Measurements from ENCODE around the gene TAF4. TPM values are rescaled to one million over a fixed set of nuclear protein-coding genes. Genes with fewer than 3 reads are reported as not detected.

TAF4 gene
- total RNA-seq, 4 donors from 2014 or later = 8.0 to 24.9 (median 13.9) TPM

DNA sequence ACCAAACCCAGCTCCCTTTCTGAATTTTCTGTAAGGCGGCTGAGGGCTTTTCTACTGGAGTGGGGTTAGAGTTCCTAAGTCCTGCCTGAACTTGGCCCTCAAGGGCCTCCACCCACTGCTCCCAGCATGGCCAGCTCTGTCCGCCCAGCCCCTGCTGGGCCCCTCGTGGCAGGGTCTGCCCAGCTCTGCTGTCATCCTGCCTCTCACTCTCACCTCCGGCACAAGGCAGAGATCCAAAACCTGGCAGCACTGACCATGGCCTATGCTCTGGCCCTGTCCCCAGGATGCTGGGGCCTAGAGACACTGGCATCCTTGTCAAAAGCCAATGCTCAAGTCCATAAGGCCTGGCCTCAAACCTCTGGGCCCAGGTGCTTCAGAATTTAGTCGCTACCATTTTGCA is 61.1 kb downstream of the TAF4 start:
- H3K4me1 ChIP-seq = no peaks in the 10 kb centered on the region
- H3K27ac ChIP-seq = no peak overlapping the region
- TF ChIP-seq CTCF (IDR thresholded peaks at IDR 0.05 in 4 of 5, conservative IDR thresholded peaks at IDR 0.05 in 1 of 5) = no peak
- no peak for TF ChIP-seq POLR2A (IDR thresholded peaks at IDR 0.05)
- no peak for ATAC-seq
- H3K9me3 ChIP-seq = no peaks in the 10 kb centered on the region
- H3K27me3 ChIP-seq = no peaks in the 10 kb centered on the region
- intact Hi-C loops (cut with DNase I; ENCODE audit: low total_unique reads) = no loop called here
- in situ Hi-C loops (cut with MboI; ENCODE audit: low sequenced_read_pairs in 4 of 4) = loop anchor here in 2 of 4 donors (25.0 kb wide), 2 partner anchors 133 to 383 kb away; partner anchors contain the start of genes PSMA7 (in 2 of the 2), SS18L1 (in 2 of the 2) and RPS21 (in 1 of the 2)
- no peak overlapping the region for H3K4me3 ChIP-seq
- peaks cover 0 to 97% of the 10 kb centered on the region in 2 donors for H3K36me3 ChIP-seq
- DNase-seq = no peak

DNA sequence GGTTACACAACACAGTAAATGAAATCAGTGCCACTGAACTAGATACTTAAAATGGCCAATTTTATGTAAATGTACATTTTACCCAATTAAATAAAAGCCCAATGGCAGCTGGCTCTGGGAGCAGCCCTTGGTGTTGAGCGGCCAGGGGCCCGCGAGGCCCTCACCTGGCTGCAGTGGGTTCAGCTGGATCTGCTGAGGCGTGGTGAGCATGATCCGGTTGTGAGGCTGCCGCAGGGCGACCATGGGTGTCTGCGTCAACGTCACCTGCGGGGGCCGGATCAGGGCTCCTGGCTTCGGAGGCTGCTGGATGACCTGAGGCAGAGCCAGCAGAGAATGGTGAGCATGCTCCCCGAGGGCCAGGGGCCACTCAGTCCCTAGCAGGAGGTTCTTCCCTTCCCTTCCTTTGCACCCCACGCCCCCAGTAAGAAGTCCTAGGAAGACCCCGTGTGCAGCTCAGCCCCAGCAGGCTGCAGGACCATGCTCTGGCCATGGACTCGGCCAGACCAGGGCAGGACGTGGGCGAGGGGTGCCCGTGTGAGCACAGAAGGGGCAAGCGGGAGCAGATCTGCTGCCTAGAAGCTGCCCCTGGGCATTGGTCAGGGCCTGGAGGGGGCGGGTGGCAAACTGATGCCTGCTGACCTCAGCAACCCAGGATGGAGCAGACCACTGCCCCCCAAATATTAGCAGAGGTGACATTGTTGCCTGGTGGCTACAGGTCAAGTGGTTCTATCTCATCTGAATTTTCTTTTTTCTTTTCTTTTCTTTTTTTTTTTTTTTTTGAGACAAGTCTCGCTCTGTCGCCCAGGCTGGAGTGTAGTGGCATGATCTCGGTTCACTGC is 61.9 kb downstream of the TAF4 start:
- in situ Hi-C loops (cut with MboI; ENCODE audit: low sequenced_read_pairs in 4 of 4) = loop anchor here in 2 of 4 donors (25.0 kb wide), 2 partner anchors 134 to 384 kb away; partner anchors contain the start of genes PSMA7 (in 2 of the 2), SS18L1 (in 2 of the 2) and RPS21 (in 1 of the 2)
- Histone ChIP-seq H3K27ac (no peak overlapping the region), H3K9me3 (no peaks in the 10 kb centered on the region), H3K4me1 (no peaks in the 10 kb centered on the region), H3K36me3 (peaks cover 0 to 97% of the 10 kb centered on the region in 2 donors), H3K4me3 (no peak overlapping the region), H3K27me3 (no peaks in the 10 kb centered on the region)
- ATAC-seq = no peak
- DNase-seq = no peak
- no peak for TF ChIP-seq CTCF (IDR thresholded peaks at IDR 0.05 in 4 of 5, conservative IDR thresholded peaks at IDR 0.05 in 1 of 5)
- no peak for TF ChIP-seq POLR2A (IDR thresholded peaks at IDR 0.05)
- intact Hi-C loops (cut with DNase I; ENCODE audit: low total_unique reads) = no loop called here

- Histone ChIP-seq H3K4me1 (no peaks in the 10 kb centered on the region), H3K27me3 (no peaks in the 10 kb centered on the region), H3K4me3 (no peak overlapping the region), H3K27ac (no peak overlapping the region), H3K36me3 (peaks cover 0 to 97% of the 10 kb centered on the region in 2 donors), H3K9me3 (no peaks in the 10 kb centered on the region)
- no peak for DNase-seq
- intact Hi-C loops (cut with DNase I; ENCODE audit: low total_unique reads) = no loop called here
- in situ Hi-C loops (cut with MboI; ENCODE audit: low sequenced_read_pairs in 4 of 4) = loop anchor here in 2 of 4 donors (25.0 kb wide), 2 partner anchors 134 to 384 kb away; partner anchors contain the start of genes PSMA7 (in 2 of the 2), SS18L1 (in 2 of the 2) and RPS21 (in 1 of the 2)
- TF ChIP-seq POLR2A (IDR thresholded peaks at IDR 0.05) (no peak), CTCF (IDR thresholded peaks at IDR 0.05 in 4 of 5, conservative IDR thresholded peaks at IDR 0.05 in 1 of 5) (no peak)
- ATAC-seq = no peak
These were observed 62.7 kb downstream of the TAF4 start for GRCh38 chr20:62002882-62003480.

- intact Hi-C loops (cut with DNase I; ENCODE audit: low total_unique reads) (no loop called here), in situ Hi-C loops (cut with MboI; ENCODE audit: low sequenced_read_pairs in 4 of 4) (loop anchor here in 2 of 4 donors (25.0 kb wide), 2 partner anchors 136 to 386 kb away; partner anchors contain the start of genes PSMA7 (in 2 of the 2), SS18L1 (in 2 of the 2) and RPS21 (in 1 of the 2))
- TF ChIP-seq POLR2A (IDR thresholded peaks at IDR 0.05) (no peak), CTCF (IDR thresholded peaks at IDR 0.05 in 4 of 5, conservative IDR thresholded peaks at IDR 0.05 in 1 of 5) (no peak)
- H3K27me3 ChIP-seq = no peaks in the 10 kb centered on the region
- DNase-seq (no peak), ATAC-seq (no peak)
- H3K36me3 ChIP-seq = peaks cover 0 to 97% of the 10 kb centered on the region in 2 donors
- no peak overlapping the region for H3K4me3 ChIP-seq
- H3K4me1 ChIP-seq = no peaks in the 10 kb centered on the region
- H3K9me3 ChIP-seq = no peaks in the 10 kb centered on the region
- H3K27ac ChIP-seq = no peak overlapping the region
These were observed 64.4 kb downstream of the TAF4 start for GRCh38 chr20:62001178-62001715.

Measured in gastrocnemius medialis (tissue), 4 donors.